HG03342 (cell line): ENCODE data around the gene DNAJC27.

Source experiments
- ATAC-seq: cut with Tn5 transposase; IDR thresholded peaks from one replicate; pipeline ENCODE4 v1.9.1; 2021; ENCODE audit warnings: mild to moderate bottlenecking, moderate library complexity; ENCODE audit not compliant: unreplicated experiment

Gene DNAJC27

GRCh38 chr2:24909555-24910177, 62.1 kb downstream of the DNAJC27 start:
- ATAC-seq = no peak

DNA sequence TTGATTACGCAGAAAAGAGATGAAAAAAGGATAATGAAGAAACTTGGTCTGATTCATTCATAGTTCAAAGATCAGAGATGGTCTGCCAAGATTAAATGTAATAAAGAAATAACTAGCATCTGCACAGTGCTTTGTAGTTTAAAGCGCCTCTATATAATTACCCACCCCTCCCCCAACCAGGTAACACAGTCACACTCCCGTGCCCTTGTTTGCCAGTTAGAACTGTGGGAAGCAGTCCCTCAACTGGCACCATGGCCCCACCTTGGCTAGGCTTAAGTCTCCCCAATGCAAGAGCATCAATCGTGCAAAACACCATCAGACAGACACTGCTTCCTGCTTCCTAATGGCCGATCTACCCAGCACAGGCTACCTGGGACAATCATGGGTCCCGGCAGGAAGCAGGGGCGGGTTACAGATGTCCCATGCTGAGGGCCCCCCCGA, 63.3 kb downstream of the DNAJC27 start:
- ATAC-seq = no peak

DNA sequence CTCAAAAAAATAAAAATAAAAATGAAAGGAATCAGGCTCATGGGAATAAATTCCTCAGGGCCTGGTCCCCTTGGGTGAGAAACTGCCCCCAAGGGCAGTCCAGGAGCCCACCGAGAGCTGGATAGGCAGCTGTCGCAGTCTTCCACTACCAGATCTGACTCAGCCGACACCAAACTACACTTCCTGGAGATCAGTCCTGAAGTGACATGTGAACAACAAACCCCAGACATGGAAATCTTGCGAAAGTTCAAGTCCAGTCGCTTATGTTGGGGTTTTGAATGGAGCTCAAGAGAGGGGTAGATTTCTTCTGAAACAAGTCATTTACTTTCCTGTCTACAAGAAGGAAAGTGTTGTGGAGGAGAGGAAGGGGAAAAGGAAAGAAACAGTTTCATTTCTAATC, 64.6 kb downstream of the DNAJC27 start:
- no peak for ATAC-seq

- ATAC-seq = no peak
These were observed 65.3 kb downstream of the DNAJC27 start for GRCh38 chr2:24906466-24906865.

DNA sequence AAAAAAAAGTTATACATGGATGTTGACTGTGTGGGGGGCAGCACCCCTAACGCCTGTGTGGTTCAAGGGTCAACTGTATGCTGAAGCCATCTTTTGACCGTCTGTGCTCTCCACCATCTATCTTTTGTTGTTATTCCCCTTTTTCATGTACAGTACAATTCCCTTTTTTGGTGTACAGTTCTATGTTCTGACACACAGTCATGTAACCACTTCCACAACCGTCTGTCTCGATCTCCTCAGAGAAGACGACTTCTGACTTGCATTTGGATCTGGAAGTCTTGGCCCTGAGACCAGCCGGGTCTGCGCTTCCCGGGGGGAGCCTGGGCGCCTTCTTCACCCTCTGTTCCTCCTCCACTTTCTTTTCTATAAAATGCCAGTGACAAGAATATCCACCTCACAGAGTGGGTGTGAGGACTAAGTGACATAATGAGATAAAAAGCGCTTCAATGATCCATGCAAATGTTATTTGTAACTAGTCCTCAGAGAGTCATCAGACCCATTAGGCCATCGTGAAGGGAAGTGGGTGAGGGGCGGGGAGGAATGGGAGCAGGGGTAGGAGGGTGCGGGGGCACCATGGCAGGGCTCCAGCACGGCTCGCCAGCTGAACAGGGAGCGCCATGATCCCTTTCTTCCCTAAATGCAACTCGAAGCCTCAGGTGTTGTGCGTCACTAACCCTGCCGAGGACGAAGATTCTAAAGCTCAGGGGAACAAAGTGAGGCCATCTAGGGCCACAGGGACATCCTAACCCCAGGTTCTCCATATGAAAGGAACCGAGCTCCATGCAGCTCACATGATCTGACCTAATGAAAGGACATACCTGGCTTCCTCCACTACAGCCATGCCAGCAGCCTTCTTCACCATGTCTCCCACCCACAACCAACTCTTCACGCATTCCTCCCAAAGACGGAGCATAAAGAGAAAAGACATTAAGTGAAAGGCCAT, 68.3 kb downstream of the DNAJC27 start:
- ATAC-seq = no peak

- no peak for ATAC-seq
These were observed 72.3 kb downstream of the DNAJC27 start for GRCh38 chr2:24899361-24899910.

GRCh38 chr2:24898122-24899109, 73.3 kb downstream of the DNAJC27 start:
- no peak for ATAC-seq

DNA sequence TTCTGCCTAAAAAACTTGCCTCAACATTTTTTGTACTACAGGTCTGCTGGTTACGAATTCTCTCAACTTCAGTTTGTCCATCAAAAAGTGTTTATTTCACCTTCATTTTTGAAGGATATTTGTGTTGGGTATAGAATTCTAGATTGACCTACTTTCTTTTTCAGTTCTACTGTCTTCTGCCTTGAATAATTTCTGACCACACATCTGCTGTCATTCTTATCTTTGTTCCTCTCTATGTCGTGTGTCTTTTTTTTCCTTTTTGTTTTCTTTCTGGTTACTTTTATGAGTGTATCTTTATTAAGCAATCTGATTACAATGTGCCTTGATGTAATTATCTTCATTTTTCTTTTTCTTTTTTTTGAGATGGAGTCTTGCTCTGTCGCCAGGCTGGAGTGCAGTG, 77.0 kb downstream of the DNAJC27 start:
- no peak for ATAC-seq

GRCh38 chr2:24893934-24894333, 77.8 kb downstream of the DNAJC27 start:
- no peak for ATAC-seq
